SK-MEL-5 (cell line): ENCODE results near the gene KLHDC9. TPM values are rescaled to one million over a fixed set of nuclear protein-coding genes. Genes with fewer than 3 reads are reported as not detected.

Source experiments
- DNase-seq: peaks from one replicate; pipeline ENCODE4 v3.0.0-alpha.2; 2016; ENCODE audit warnings: low read depth, low spot score
- in situ Hi-C: cut with HindIII; loops from 2 replicates; pipeline ENCODE4 v1.10.0; 2016; ENCODE audit warnings: low sequenced_read_pairs, high pct_unique_total_duplicates, low pct_unique_long_range_greater_than_20kb
- total RNA-seq: library from RNA; depleted of rRNA; stranded (reverse); fragments of >200 nt; shearing (Covaris generic); gene quantifications from 2 replicates; pipeline ENCODE4 v1.2.3, GENCODE V29; 2014

KLHDC9 gene
- total RNA-seq, 1 experiment from 2014 or later, result not detected

DNA sequence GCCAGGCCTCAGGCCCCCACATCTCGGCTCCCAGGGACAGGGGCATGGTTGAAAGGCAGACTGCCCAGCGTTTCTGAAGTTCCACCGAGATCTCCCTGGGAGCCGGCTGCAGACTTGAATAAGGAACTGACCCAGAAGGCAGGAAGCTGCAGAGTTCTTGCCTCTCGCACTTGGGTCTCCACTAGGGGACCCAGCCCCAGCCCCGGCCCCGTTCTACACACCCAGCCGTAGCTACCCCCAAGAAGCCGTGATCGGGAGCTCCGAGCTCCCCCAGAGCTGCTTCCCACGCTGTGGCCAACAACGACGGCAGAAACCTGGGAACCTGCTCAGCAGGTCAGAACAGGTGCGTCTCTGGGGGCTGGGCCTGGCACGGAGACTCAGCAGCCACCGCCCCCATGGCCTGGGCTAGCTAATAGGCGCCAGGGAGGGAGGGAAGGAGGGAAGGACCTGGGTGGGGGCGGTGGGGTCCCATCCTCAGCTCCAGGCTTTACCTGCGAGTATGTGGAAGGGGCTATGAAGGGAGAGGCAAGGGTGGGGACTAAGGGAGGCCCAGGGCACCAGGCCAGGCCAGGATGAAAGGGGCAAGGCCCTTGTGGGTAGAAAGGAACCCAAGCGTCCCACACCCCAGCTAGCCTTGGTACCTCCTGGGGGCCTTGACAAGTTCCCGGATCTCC lies 8.8 kb upstream of the KLHDC9 start, which contains the start of gene NECTIN4:
Gene NECTIN4 (minus strand): TSS at position 308 of the 674 bp plus-strand sequence. CDS start 262 bp downstream, at position 46.
- in situ Hi-C loops, result no loop called here
- no peak for DNase-seq

DNA sequence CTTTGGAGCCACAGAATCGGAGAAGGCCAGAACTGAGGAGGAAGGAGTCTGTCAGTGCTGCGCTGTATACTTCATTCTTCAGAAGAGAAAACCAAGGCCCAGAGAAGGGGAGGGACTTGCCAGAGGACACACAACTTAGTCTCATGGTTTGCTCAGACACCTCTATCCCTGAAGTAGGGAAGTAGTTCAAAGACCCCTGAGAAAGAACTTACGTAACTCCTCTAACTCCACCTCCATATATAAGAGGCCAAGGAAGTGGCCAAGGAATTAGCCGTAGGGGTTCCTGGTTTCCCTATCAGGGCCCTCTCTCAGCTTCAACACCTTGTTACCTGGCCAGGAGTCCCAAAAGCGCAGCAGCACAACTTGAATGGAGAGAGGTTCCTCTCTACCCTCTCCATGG lies 8.2 kb upstream of the KLHDC9 start:
- in situ Hi-C loops, result no loop called here
- no peak for DNase-seq

DNA sequence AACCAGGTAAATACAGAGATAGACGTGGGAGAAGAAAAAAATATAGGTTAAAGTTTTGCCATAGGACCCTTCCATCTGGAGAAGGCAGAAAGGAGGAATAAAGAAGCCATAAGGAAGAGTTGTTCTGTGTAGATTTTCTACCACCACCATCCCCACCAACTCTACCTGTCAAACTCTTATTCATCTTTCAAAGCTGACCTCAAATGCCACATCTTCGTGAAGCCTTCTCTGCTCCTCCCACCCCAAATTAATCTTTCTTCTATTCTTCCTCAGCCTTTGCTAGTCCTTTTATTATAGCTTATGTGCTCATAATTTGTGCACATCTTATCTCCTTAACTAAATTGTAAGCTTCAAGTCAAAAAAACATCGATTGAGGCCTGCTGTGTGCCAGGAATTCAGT lies 7.5 kb upstream of the KLHDC9 start:
- DNase-seq, result no peak
- in situ Hi-C loops, result no loop called here

DNA sequence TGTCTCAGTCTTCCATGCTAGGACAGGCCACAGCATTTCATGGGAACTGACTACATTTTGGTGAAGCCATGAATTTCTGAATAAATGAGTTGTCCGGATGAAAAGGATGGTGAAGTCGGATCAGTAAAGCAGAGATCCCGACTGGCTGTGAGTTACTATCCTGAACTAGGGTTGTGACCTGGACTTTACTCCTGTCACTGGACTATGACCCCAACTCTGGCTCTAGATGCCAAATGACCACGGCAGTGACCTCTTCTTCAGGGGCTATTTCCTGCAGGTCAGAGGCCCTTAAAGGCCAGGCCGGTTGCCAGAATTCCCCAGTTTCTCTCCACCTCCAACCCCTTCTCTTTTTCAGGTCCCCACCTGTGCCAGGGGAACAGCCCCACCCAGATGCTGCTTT lies 7.1 kb upstream of the KLHDC9 start:
- in situ Hi-C loops, result no loop called here
- no peak for DNase-seq

DNA sequence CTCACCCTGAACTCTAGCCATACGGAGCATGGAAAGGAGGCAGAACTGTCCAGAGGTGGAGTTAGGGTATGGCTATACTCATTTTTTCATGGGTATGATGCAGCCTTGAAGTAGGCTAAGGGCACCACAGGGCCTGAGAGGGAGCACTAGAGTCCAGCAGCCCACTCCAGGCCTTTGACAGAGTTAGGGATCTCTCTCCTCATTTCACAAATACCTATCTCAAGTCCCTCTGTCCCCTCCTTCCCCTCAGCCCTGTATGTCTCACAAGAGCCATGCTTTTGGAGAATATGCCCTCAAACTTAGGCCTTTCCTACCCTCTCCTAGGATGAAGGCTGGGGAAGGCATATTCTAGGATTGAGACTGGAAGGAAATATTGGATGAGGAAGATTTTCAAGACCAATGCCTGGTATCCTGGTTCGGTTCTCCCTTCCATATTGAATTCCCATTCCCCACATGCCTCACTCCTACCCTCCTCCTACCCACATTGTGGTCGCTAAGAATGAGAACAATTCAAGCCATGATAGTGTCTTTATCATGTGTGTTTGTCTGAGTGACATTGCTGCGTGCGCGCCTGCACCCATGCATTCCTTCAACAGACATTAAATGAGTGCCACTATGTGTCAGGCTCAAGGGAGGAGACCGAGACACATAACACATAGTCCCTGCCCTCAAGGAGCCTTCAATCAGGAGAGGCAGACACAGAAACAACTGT lies 6.2 kb upstream of the KLHDC9 start:
- no peak for DNase-seq
- in situ Hi-C loops, result no loop called here

DNA sequence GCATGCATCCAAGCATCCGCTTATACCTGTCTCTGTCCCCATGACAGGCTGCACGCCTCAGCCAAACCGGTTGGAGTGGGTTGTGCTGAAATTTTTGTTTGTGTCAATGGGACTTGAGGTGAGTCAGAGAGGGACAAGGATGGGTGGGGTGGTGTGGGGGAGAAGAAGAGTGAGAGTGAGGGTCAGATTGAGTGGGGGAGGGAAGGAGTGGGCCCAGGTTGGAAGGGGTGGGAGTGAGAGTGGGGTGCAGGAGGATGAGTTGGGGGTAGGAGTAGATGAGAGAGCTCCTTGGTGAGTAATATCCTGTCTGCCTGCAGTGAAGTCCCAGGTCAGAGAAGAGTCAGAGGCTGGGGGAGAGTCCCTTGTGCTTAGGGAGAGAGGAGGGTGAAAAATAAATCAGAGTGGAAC lies 5.5 kb upstream of the KLHDC9 start:
- in situ Hi-C loops, result no loop called here
- DNase-seq, result no peak

DNA sequence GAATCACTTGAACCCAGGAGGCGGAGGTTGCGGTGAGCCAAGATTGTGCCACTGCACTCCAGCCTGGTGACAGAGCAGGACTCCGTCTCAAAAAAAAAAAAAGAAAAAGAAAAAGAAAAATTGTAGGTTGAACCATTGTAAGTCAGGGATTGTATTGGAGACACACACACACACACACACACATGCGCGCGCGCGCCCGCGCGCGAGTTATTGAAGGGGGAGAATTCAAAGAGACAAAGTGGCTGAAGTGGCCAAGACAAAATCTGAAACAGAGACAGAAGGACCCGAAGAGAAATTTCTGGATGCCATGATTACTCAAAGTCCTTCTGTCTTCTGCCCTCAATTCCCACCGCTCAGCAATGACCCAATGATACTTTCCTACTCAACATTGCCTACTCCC lies 3.7 kb upstream of the KLHDC9 start:
- no peak for DNase-seq
- in situ Hi-C loops, result no loop called here

DNA sequence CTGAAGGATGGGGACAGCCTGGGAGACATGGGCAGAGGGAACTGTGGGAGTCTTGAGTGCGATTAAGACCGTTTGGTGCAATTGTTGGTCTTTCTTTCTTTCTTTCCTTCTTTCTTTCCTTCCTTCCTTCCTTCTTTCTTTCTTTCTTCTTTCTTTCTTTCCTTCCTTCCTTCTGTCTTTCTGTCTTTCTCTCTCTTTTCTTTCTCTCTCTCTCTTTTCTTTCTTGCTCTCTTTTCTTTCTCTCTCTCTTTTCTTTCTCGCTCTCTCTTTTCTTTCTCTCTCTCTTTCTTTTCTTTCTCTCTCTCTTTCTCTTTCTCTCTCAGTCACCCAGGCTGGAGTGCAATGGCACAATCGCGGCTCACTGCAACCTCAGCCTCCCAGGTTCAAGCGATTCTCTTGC lies 2.9 kb upstream of the KLHDC9 start:
- in situ Hi-C loops, result no loop called here
- no peak for DNase-seq

DNA sequence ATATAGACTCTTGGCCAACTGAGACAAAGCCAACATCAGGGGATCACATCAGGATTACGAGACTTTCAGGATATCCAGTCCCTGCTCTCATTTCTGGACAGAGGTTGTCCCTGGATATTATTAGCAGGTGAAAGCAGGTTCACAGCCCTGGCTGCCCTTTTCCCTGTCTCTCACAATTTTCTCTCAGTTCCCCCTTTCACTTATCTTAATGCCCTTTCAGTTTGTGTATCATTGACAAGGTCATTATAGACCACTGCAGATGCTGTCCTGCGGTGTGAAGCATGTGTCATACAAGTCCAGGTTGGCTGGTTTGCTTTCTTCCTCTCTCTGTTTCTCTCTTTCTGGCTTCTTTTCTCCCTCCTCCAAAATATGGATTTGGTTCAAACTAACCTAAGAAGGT lies 2.1 kb upstream of the KLHDC9 start:
- in situ Hi-C loops, result no loop called here
- DNase-seq, result no peak

DNA sequence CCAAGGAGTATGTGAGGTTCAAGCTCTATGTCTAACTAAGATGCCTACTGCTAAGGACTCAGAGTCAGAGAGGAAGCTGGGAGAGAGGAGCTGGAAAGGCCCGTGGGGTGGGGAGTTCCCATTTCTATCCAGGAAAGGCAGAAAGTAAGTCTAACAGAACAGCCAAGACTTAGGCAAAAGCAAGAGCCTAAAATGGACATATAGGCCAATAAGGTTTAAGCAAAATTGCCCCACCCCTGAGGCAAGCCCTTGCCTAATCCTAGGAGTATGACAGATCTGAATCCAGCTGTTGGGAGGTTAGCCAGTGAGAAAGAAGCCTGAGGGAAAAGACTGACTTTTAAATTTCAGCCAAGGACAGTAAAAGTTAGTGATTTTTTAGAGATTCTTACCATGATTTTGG lies 1.6 kb upstream of the KLHDC9 start:
- no peak for DNase-seq
- in situ Hi-C loops, result no loop called here

DNA sequence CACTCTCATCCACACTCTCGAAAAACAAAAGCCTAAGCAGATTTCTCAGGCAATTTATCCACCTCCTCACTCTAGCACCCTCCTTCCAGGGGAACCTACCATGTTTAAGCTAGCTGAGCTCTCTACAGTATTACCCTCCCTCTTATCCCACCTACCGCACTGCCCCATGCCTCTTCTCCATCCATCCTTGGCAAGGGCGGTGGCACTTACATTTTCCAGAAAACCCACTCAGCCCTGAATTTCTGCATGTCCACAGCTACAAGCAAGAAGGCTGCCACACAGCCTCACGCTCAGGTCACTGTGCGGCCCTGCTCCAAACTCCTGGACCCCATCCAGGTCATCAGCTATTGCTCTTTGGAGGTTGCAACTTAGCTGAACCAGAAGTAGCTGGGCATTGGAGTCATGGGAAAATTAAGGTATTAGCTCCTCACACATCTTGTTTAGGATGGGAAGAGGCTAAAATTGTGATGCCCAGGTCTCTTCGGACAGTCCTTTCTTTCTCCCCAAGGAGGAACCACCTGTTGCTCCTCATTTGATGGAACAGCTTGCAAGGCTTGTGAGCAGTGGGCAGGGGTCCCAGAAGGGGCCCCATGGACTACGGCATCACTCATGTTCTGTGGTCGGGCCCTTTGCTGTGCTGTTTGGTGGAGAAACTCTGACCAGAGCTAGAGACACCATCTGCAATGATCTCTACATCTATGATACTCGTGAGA lies 1.1 kb downstream of the KLHDC9 start:
- DNase-seq, result no peak
- in situ Hi-C loops, result no loop called here

DNA sequence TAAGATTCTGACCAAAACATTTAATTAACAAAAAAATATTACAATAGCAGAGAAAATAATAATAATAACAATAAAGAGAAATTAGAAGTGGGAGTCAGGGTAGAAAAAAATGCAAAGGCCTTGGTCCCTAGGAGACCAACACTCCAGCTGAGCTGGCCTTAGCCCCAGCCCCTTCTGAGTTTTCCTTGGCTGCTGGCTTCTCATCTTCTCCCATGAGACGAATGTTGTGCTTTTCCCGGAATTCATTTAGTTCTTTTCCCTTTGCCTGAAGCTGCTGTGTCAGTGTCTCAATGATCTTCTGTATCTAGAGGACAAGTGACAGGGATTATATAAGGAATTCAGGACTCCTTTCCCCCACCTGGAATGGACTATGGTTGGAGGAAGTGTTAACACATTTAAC lies 2.4 kb downstream of the KLHDC9 start:
- in situ Hi-C loops, result no loop called here
- no peak for DNase-seq

DNA sequence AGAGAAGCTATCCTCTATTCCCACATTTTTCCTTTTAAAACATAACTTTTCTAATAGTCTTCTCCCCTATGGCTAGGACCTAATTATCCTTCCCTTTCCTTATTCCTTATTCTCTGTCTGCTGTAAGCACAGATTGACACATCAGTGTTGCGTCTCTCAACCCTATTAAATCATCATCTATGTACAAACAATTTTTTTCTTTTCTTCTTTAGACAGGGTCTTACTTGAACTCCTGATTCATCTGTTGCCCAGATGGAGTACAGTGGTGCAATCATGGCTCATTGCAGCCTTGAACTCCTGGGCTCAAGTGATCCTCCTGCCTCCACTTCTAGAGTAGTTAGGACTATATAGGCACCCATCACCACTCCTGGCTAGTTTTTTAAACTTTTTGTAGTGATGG lies 8.3 kb downstream of the KLHDC9 start:
- in situ Hi-C loops, result no loop called here
- DNase-seq, result no peak

DNA sequence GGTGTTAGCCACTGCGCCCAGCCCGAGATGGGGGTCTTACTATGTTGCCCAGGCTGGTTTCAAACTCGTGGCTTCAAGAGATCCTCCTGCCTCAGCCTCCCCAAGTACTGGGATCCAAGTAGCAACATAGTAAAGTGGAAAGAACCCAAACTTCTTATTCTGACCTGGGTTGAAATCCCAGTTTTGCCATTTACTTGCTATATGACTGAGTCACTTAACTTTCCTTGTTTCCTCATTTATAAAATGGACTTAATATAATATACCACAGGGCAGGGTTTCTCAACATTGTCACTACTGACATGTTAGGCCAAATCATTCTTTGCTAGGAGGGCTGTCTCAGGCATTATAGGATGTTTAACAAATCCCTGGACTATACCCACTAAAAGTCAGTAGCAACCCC lies 13.0 kb downstream of the KLHDC9 start:
- in situ Hi-C loops, result no loop called here

DNA sequence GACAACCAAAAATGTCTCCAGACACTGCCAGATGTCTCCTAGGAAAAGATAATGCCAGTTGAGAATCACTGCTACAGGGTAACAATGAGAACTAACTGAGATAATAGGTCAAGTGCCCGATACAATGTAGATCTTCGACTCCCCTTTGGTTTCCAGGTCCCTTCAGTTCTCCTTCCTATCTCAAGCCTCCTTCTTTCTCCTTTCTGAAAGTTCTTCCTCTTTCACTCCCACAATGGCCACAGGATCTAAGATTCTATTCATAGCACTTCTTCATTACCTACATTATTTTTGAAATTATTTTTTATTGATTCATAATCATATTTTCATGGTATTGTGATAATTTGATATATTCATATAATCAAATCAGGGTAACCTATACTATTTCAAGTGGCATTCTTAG lies 13.4 kb downstream of the KLHDC9 start:
- in situ Hi-C loops, result no loop called here
- DNase-seq, result no peak

More for the DNA sequence above, 13.0 kb downstream of the KLHDC9 start:
- DNase-seq, result no peak

DNA sequence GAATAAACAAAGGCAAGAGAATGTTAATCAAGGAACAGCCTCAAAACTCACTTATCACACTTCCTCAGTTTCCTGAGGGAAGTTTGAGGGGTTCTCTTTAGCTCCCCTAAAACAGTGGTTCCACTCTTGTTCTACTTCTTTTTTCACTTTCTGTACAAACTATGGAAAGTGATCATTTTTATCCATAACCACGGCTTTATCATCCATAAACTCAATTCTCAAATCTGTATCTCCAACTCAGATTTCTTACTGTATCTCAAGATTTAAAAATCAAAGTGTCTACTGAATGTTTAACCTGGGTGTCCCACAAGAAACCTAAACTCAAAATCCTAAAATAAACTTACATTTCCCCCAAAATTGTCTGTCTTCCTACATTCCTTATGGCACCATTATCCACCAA lies 15.8 kb downstream of the KLHDC9 start:
- DNase-seq, result no peak
- in situ Hi-C loops, result no loop called here

DNA sequence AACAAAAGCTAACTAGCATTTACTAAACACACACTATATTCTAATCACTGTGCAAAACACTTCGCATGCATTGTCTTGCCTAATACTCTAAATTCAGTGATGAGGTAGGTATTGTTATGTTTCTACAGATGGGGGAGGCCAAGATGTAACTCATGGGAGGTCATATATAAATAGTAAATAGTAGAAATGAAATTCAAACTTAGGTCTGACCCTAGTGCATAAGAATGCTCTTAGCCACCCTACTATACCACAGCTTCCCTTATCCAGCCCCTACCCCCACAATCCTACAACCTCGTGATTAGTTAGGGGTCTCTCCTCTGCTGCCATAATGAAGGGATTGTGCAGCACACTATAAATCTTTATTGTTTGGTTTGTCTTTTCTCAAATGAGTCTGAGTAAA lies 16.4 kb downstream of the KLHDC9 start:
- no peak for DNase-seq
- in situ Hi-C loops, result no loop called here

DNA sequence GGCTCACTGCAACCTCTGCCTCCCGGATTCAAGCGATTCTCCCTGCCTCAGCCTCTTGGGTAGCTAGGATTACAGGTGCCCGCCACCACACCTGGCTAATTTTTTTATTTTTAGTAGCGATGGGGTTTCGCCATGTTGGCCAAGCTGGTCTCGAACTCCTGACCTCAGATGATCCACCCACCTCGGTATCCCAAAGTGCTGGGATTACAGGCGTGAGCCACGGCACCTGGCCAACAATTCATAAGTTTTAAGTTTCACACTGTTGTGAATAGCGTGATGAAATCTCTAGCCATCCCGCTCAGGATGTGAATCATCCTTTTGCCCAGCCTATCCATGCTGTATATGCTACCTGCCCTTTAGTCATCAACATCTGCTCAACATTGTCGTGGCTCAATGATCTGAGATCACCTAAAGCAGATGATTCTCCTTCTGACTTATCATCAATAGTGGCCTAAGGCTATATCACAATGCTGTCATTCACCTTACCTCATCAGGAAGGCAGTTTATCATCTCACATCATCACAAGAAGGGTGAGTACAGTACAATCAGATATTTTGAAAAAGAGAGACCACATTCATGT lies 17.1 kb downstream of the KLHDC9 start:
- DNase-seq, result peak; percentile 28
- in situ Hi-C loops, result no loop called here
